Activated CD8-positive, alpha-beta T cell treated with anti-CD3 and anti-CD28 coated beads for 36 hours (primary cell): ENCODE results near the gene CPLX1. TPM values are rescaled to one million over a fixed set of nuclear protein-coding genes. Genes with fewer than 3 reads are reported as not detected.

Source experiments
- ATAC-seq: fragments of 200-7000 bp; cut with Tn5 transposase; one replicate; pipeline ENCODE4 v1.10.0; 2021; ENCODE audit warnings: mild to moderate bottlenecking, moderate library complexity
- CTCF ChIA-PET: fragments of 350-600 bp; sonication (Branson Sonifier 250); formaldehyde crosslinking; loops from one replicate; lab custom pipeline; 2021; ENCODE audit warnings: antibody characterized with exemption; lab: Charles Lee
- POLR2A ChIA-PET: fragments of 350-600 bp; sonication (Branson Sonifier 250); formaldehyde crosslinking; loops from one replicate; lab custom pipeline; 2021; ENCODE audit warnings: antibody characterized with exemption; lab: Charles Lee
- DNase-seq: peaks from one replicate; pipeline ENCODE4 v3.0.0-alpha.2; 2020
- H3K27ac Mint-ChIP-seq: one replicate; pipeline ENCODE4 v1.8.0; 2021; ENCODE audit warnings: mild to moderate bottlenecking, mixed read lengths
- H3K27me3 Mint-ChIP-seq: one replicate; pipeline ENCODE4 v1.8.0; 2021; ENCODE audit warnings: mixed read lengths
- H3K36me3 Mint-ChIP-seq: one replicate; pipeline ENCODE4 v1.8.0; 2021; ENCODE audit warnings: low read depth, mixed read lengths
- H3K4me1 Mint-ChIP-seq: one replicate; pipeline ENCODE4 v1.8.0; 2021; ENCODE audit warnings: low read depth, mixed read lengths
- H3K4me3 Mint-ChIP-seq: one replicate; pipeline ENCODE4 v1.8.0; 2021; ENCODE audit warnings: mild to moderate bottlenecking, moderate library complexity, mixed read lengths
- H3K9me3 Mint-ChIP-seq: one replicate; pipeline ENCODE4 v1.8.0; 2021; ENCODE audit warnings: mixed read lengths
- intact Hi-C: fragments of 100-400 bp; cut with micrococcal nuclease; formaldehyde crosslinking; loops from one replicate; pipeline ENCODE4 v1.10.0; 2022
- total RNA-seq, 2 experiments: library from RNA; stranded (reverse); gene quantifications; one replicate each; pipeline ENCODE4 v1.2.3, GENCODE V29; 2021
- TF ChIP-seq, protein P1 (sequence below): fragments of 200-600 bp; IDR thresholded peaks from one replicate; pipeline ENCODE4 v1.8.0; 2022; ENCODE audit warnings: antibody characterized with exemption, mild to moderate bottlenecking

The CPLX1 gene
- total RNA-seq, 2 experiments from 2014 or later: not detected

DNA sequence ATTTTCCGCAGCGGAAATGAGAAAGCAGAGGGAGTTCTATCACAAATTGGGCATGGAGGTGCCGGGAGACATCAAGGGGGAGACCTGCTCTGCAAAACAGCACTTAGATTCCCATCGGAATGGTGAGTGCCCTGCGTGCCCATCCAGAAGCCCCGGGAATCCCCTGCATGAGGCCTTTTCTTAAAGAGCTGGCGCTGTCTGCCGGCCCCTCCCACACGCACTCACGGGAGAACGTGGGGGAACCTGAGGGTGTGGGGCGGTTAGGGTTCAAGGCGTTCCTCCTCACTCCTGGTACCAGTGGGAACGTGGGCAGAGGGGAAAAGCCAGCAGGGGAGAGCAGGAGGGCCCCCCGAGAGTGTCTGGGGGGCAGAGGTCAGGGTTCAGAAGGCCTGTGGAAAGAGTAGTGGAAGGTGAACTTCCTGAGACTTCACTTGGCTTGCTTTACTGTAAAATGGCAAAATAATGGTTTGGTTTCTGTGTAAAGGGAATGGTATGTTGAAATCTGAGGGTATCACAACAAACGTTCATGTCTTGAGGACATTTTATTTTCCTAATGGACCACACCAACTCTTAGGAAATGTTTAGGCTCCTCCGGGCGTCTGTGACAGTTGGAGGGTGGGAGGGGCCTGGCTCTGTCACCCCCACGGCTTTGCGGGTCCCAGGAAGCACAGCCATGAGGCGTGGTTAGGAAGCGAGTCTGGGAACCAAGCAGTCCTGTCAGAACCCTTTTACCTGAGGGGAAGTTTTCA lies 82.3 kb downstream of the CPLX1 start:
- ATAC-seq (no peak), DNase-seq (no peak)
- ChIA-PET POLR2A (no interaction called here), CTCF (interaction anchor here (0.7 to 4.1 kb wide), 14 partner anchors 9 to 243 kb away, joined by 3 to 44 read pairs (median 8); partner anchors contain the start of genes GAK, IDUA and TMEM175)
- TF ChIP-seq, protein P1, sequence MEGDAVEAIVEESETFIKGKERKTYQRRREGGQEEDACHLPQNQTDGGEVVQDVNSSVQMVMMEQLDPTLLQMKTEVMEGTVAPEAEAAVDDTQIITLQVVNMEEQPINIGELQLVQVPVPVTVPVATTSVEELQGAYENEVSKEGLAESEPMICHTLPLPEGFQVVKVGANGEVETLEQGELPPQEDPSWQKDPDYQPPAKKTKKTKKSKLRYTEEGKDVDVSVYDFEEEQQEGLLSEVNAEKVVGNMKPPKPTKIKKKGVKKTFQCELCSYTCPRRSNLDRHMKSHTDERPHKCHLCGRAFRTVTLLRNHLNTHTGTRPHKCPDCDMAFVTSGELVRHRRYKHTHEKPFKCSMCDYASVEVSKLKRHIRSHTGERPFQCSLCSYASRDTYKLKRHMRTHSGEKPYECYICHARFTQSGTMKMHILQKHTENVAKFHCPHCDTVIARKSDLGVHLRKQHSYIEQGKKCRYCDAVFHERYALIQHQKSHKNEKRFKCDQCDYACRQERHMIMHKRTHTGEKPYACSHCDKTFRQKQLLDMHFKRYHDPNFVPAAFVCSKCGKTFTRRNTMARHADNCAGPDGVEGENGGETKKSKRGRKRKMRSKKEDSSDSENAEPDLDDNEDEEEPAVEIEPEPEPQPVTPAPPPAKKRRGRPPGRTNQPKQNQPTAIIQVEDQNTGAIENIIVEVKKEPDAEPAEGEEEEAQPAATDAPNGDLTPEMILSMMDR: no peak
- Mint-ChIP-seq H3K36me3 (peaks cover 9% of the 10 kb centered on the region), H3K9me3 (no peaks in the 10 kb centered on the region), H3K27ac (no peak overlapping the region), H3K4me3 (no peak overlapping the region), H3K27me3 (no peaks in the 10 kb centered on the region), H3K4me1 (no peaks in the 10 kb centered on the region)
- intact Hi-C loops: no loop called here

DNA sequence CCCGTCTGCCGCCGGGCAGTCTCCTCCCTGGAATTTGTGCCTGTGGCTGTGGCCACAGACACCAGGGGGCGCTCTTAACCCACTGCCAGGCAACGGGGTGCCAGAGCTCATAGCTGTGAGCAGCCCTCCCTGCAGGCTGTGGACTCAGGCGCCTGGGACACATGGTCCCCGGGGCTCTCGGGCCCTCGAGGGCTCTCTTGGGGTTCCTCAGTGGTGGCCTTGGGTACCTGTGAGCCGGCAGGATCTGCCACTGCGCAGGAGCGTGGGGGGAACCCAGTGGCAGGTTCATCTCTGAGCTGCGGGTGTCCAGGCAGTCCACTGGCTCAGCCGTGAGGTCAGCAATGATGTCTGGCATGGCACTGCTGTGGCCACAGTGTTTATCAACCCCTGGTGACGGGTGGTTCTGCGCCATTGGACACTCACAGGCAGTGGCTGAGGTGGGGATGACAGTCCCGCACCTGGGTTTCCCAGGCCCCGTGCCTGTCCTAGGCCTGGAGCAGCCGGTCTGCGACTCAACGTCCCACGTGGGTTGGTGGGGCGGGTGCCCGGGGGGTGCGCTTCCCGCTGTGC lies 83.1 kb downstream of the CPLX1 start:
- ATAC-seq (peak; percentile 97), DNase-seq (peak; percentile 84)
- no peaks in the 10 kb centered on the region for H3K4me1 Mint-ChIP-seq
- CTCF ChIA-PET: interaction anchor here (0.5 to 4.1 kb wide), 25 partner anchors 8 to 310 kb away, joined by 3 to 44 read pairs (median 4); partner anchors contain the start of genes GAK, IDUA and TMEM175
- POLR2A ChIA-PET: no interaction called here
- H3K4me3 Mint-ChIP-seq: no peak overlapping the region
- no peaks in the 10 kb centered on the region for H3K9me3 Mint-ChIP-seq
- intact Hi-C loops: no loop called here
- peaks cover 6% of the 10 kb centered on the region for H3K36me3 Mint-ChIP-seq
- no peak overlapping the region for H3K27ac Mint-ChIP-seq
- no peaks in the 10 kb centered on the region for H3K27me3 Mint-ChIP-seq
- TF ChIP-seq, protein P1: peak; percentile 96

DNA sequence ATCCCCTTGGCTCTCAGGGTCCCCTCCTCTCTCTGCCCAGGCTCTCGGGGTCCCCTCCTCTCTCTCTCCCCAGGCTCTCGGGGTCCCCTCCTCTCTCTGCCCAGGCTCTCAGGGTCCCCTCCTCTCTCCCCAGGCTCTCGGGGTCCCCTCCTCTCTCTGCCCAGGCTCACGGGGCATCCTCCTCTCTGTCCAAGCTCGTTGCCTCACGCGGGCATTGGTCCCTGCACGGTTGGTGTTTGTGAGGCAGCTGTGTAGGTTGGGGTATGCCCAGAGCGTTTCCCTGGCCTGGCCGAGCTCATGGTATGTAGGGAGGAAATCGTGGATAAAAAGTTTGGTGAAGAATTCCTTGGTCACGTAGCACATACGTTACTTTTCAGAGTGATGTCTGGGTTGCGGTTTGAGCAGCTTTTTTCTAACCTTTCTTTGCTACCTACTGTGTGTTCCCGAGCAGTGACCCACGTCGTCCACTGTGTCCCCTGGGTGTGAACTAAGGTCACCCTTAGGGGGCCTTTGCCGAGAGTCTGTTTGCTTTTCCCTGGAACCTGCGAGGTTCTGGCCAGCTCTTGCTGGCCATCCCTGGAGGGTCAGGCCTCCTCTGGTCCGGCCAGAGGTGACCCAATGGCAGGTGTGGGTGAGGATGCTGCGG lies 83.7 kb downstream of the CPLX1 start:
- ATAC-seq (peak; percentile 24), DNase-seq (no peak)
- TF ChIP-seq, protein P1: no peak
- Mint-ChIP-seq H3K27me3 (no peaks in the 10 kb centered on the region), H3K9me3 (no peaks in the 10 kb centered on the region), H3K4me1 (no peaks in the 10 kb centered on the region), H3K36me3 (peaks cover 3% of the 10 kb centered on the region), H3K4me3 (no peak overlapping the region), H3K27ac (no peak overlapping the region)
- ChIA-PET POLR2A (interaction anchor here (0.8 kb wide), 1 partner anchor 188 kb away, joined by 3 read pairs; no protein-coding TSS in a partner anchor), CTCF (interaction anchor here (0.6 to 4.1 kb wide), 31 partner anchors 9 to 311 kb away, joined by 3 to 44 read pairs (median 3); partner anchors contain the start of genes GAK, IDUA and TMEM175)
- intact Hi-C loops: no loop called here

DNA sequence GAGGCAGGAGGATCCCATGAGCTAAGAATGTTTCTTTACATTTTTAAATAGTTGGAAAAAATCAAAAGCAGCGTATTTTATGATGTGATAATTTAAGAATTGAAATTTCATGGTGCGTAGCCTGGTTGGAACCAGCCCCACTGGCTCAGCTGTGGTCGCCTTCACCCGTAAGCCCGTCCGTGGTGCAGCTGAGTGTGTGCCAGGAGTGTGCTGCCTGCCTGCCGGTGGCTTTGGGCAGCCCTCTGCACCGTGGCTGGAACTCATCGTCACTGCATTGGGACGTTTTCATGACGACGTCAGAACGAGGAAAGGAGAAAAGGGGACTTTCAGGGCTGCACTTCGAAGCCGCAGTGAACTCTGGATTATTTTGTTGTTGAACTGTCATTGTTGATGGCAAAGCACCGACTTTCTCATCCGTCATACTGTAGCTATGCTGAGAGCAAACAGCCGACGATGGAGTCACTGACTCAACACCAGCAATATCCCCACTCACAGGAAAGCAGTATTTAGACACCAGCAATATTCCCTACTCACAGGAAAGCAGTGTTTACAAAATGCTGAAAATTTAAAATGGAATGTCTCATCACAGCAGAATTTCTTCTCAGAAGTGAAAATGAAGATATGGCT lies 85.2 kb downstream of the CPLX1 start:
- ChIA-PET POLR2A (no interaction called here), CTCF (interaction anchor here (0.6 to 4.1 kb wide), 8 partner anchors 13 to 246 kb away, joined by 3 to 44 read pairs (median 4); partner anchors contain the start of gene IDUA)
- H3K27me3 Mint-ChIP-seq: no peaks in the 10 kb centered on the region
- H3K4me1 Mint-ChIP-seq: no peaks in the 10 kb centered on the region
- no peaks in the 10 kb centered on the region for H3K9me3 Mint-ChIP-seq
- H3K4me3 Mint-ChIP-seq: no peak overlapping the region
- TF ChIP-seq, protein P1: no peak
- H3K36me3 Mint-ChIP-seq: peaks cover 3% of the 10 kb centered on the region
- no peak for DNase-seq
- H3K27ac Mint-ChIP-seq: no peak overlapping the region
- intact Hi-C loops: no loop called here
- ATAC-seq: no peak
